ENCODE results near the gene SLC12A4. TPM values are rescaled to one million over a fixed set of nuclear protein-coding genes. Genes with fewer than 3 reads are reported as not detected.

Gene SLC12A4
- total RNA-seq, 2 experiments from 2014 or later, result 47.7 to 51.2 TPM

GRCh38 chr16:67950335-67950843 is 18.0 kb downstream of the SLC12A4 start:
- Mint-ChIP-seq H3K4me3 (no peak overlapping the region), H3K4me1 (peaks cover 4% of the 10 kb centered on the region), H3K9me3 (ENCODE audit: low read depth) (no peaks in the 10 kb centered on the region), H3K36me3 (peaks cover 18% of the 10 kb centered on the region), H3K27me3 (no peaks in the 10 kb centered on the region), H3K27ac (no peak overlapping the region)
- DNase-seq, result no peak
- ATAC-seq, result no peak
- CTCF ChIA-PET, result interaction anchor here (1.2 kb wide), 1 partner anchor 8 kb away, joined by 3 read pairs; no protein-coding TSS in a partner anchor

- ATAC-seq (no peak), DNase-seq (no peak)
- Mint-ChIP-seq H3K4me3 (no peak overlapping the region), H3K9me3 (ENCODE audit: low read depth) (no peaks in the 10 kb centered on the region), H3K4me1 (peaks cover 4% of the 10 kb centered on the region), H3K27ac (no peak overlapping the region), H3K36me3 (peaks cover 23% of the 10 kb centered on the region), H3K27me3 (no peaks in the 10 kb centered on the region)
- CTCF ChIA-PET, result interaction anchor here (2.2 kb wide), 1 partner anchor 10 kb away, joined by 9 read pairs; no protein-coding TSS in a partner anchor
These were observed 18.8 kb downstream of the SLC12A4 start for GRCh38 chr16:67949645-67950044.

GRCh38 chr16:67948015-67948414 is 20.4 kb downstream of the SLC12A4 start:
- no peaks in the 10 kb centered on the region for H3K9me3 Mint-ChIP-seq (ENCODE audit: low read depth)
- no peaks in the 10 kb centered on the region for H3K27me3 Mint-ChIP-seq
- DNase-seq (no peak), ATAC-seq (no peak)
- peak overlapping the region; percentile 6 for H3K27ac Mint-ChIP-seq
- H3K4me1 Mint-ChIP-seq, result peaks cover 4% of the 10 kb centered on the region
- CTCF ChIA-PET, result interaction anchor here (1.5 to 2.2 kb wide), 3 partner anchors 8 to 131 kb away, joined by 4 to 9 read pairs (median 6); no protein-coding TSS in a partner anchor
- H3K4me3 Mint-ChIP-seq, result no peak overlapping the region
- H3K36me3 Mint-ChIP-seq, result peaks cover 15% of the 10 kb centered on the region

GRCh38 chr16:67946966-67947558 is 21.4 kb downstream of the SLC12A4 start:
- no peak overlapping the region for H3K4me3 Mint-ChIP-seq
- no peak for DNase-seq
- no peaks in the 10 kb centered on the region for H3K27me3 Mint-ChIP-seq
- H3K36me3 Mint-ChIP-seq, result peaks cover 15% of the 10 kb centered on the region
- no peak for ATAC-seq
- H3K9me3 Mint-ChIP-seq (ENCODE audit: low read depth), result no peaks in the 10 kb centered on the region
- H3K4me1 Mint-ChIP-seq, result peaks cover 4% of the 10 kb centered on the region
- no peak overlapping the region for H3K27ac Mint-ChIP-seq
- CTCF ChIA-PET, result interaction anchor here (1.2 to 2.2 kb wide), 3 partner anchors 64 to 131 kb away, joined by 3 to 6 read pairs (median 4); no protein-coding TSS in a partner anchor

- Mint-ChIP-seq H3K27me3 (no peaks in the 10 kb centered on the region), H3K4me3 (no peak overlapping the region), H3K4me1 (peaks cover 10% of the 10 kb centered on the region), H3K36me3 (peaks cover 13% of the 10 kb centered on the region), H3K9me3 (ENCODE audit: low read depth) (no peaks in the 10 kb centered on the region), H3K27ac (no peak overlapping the region)
- no peak for DNase-seq
- CTCF ChIA-PET, result interaction anchor here (1.2 kb wide), 1 partner anchor 95 kb away, joined by 3 read pairs; no protein-coding TSS in a partner anchor
- no peak for ATAC-seq
These were observed 22.3 kb downstream of the SLC12A4 start for GRCh38 chr16:67946128-67946569.

GRCh38 chr16:67945392-67945933 is 23.0 kb downstream of the SLC12A4 start:
- H3K9me3 Mint-ChIP-seq (ENCODE audit: low read depth), result no peaks in the 10 kb centered on the region
- H3K4me1 Mint-ChIP-seq, result peaks cover 13% of the 10 kb centered on the region
- ATAC-seq (no peak), DNase-seq (no peak)
- H3K27me3 Mint-ChIP-seq, result no peaks in the 10 kb centered on the region
- peaks cover 13% of the 10 kb centered on the region for H3K36me3 Mint-ChIP-seq
- CTCF ChIA-PET, result interaction anchor here (0.5 to 1.7 kb wide), 2 partner anchors 10 to 281 kb away, joined by 4 to 6 read pairs; no protein-coding TSS in a partner anchor
- no peak overlapping the region for H3K4me3 Mint-ChIP-seq
- no peak overlapping the region for H3K27ac Mint-ChIP-seq

- Mint-ChIP-seq H3K4me3 (no peak overlapping the region), H3K9me3 (ENCODE audit: low read depth) (no peaks in the 10 kb centered on the region), H3K27me3 (no peaks in the 10 kb centered on the region), H3K36me3 (peaks cover 13% of the 10 kb centered on the region), H3K27ac (no peak overlapping the region), H3K4me1 (peaks cover 19% of the 10 kb centered on the region)
- CTCF ChIA-PET, result interaction anchor here (0.5 to 1.7 kb wide), 2 partner anchors 10 to 282 kb away, joined by 4 to 6 read pairs; no protein-coding TSS in a partner anchor
- no peak for DNase-seq
- ATAC-seq, result no peak
These were observed 23.6 kb downstream of the SLC12A4 start for GRCh38 chr16:67944690-67945391.

GRCh38 chr16:67943619-67944504 is 24.6 kb downstream of the SLC12A4 start, which contains the start of gene LCAT:
Gene LCAT (minus strand): TSS chr16:67944120. CDS start chr16:67944101, 19 bp downstream.
- Mint-ChIP-seq H3K9me3 (ENCODE audit: low read depth) (no peaks in the 10 kb centered on the region), H3K27me3 (no peaks in the 10 kb centered on the region), H3K36me3 (peaks cover 11% of the 10 kb centered on the region), H3K4me3 (no peak within 1 kb of the TSS), H3K27ac (peak within 1 kb of the TSS; percentile 59), H3K4me1 (peaks cover 27% of the 10 kb centered on the region)
- ATAC-seq, result no peak
- CTCF ChIA-PET, result interaction anchor here (1.7 kb wide), 1 partner anchor 9 kb away, joined by 6 read pairs; no protein-coding TSS in a partner anchor
- no peak for DNase-seq

GRCh38 chr16:67943256-67943618 is 25.2 kb downstream of the SLC12A4 start:
- CTCF ChIA-PET, result interaction anchor here (1.7 to 5.2 kb wide), 2 partner anchors 60 to 136 kb away, joined by 3 to 28 read pairs; partner anchors contain the start of gene NRN1L

GRCh38 chr16:67942510-67943255 is 25.8 kb downstream of the SLC12A4 start:
- H3K36me3 Mint-ChIP-seq, result peaks cover 10% of the 10 kb centered on the region
- H3K27ac Mint-ChIP-seq, result no peak overlapping the region
- no peak overlapping the region for H3K4me3 Mint-ChIP-seq
- H3K27me3 Mint-ChIP-seq, result no peaks in the 10 kb centered on the region
- H3K9me3 Mint-ChIP-seq (ENCODE audit: low read depth), result no peaks in the 10 kb centered on the region
- ATAC-seq, result no peak
- DNase-seq, result no peak
- peaks cover 27% of the 10 kb centered on the region for H3K4me1 Mint-ChIP-seq
- CTCF ChIA-PET, result interaction anchor here (0.6 to 5.2 kb wide), 13 partner anchors 8 to 139 kb away, joined by 3 to 28 read pairs (median 4); partner anchors contain the start of gene NRN1L

More at GRCh38 chr16:67943256-67943618, 25.2 kb downstream of the SLC12A4 start:
- no peak overlapping the region for H3K27ac Mint-ChIP-seq
- H3K27me3 Mint-ChIP-seq, result no peaks in the 10 kb centered on the region
- H3K9me3 Mint-ChIP-seq (ENCODE audit: low read depth), result no peaks in the 10 kb centered on the region
- no peak overlapping the region for H3K4me3 Mint-ChIP-seq
- H3K4me1 Mint-ChIP-seq, result peaks cover 27% of the 10 kb centered on the region
- H3K36me3 Mint-ChIP-seq, result peaks cover 10% of the 10 kb centered on the region
- no peak for DNase-seq
- ATAC-seq, result no peak

GRCh38 chr16:67942200-67942509 is 26.3 kb downstream of the SLC12A4 start:
- peak; percentile 59 for DNase-seq
- Mint-ChIP-seq H3K27me3 (no peaks in the 10 kb centered on the region), H3K4me3 (no peak overlapping the region), H3K27ac (no peak overlapping the region), H3K4me1 (peaks cover 30% of the 10 kb centered on the region), H3K36me3 (peaks cover 10% of the 10 kb centered on the region), H3K9me3 (ENCODE audit: low read depth) (no peaks in the 10 kb centered on the region)
- peak; percentile 60 for ATAC-seq
- CTCF ChIA-PET, result interaction anchor here (0.6 to 5.2 kb wide), 15 partner anchors 9 to 462 kb away, joined by 3 to 28 read pairs (median 3); partner anchors contain the start of genes ATP6V0D1 and NRN1L
